HG02623 (cell line): Measurements from ENCODE around the gene PNMT.

Experiments
- ATAC-seq: cut with Tn5 transposase; IDR thresholded peaks from one replicate; pipeline ENCODE4 v1.9.1; 2021; ENCODE audit warnings: moderate library complexity; ENCODE audit not compliant: unreplicated experiment

Gene PNMT

GRCh38 chr17:39667262-39667944 is 850 bp upstream of the PNMT start:
- no peak for ATAC-seq

- no peak for ATAC-seq
Observed at GRCh38 chr17:39669897-39670735, 1.9 kb downstream of the PNMT start.

GRCh38 chr17:39670746-39671145 is 2.5 kb downstream of the PNMT start:
- ATAC-seq: no peak

GRCh38 chr17:39671651-39672521 is 3.6 kb downstream of the PNMT start:
- ATAC-seq: no peak

GRCh38 chr17:39672522-39673334 is 4.5 kb downstream of the PNMT start:
- no peak for ATAC-seq

- no peak for ATAC-seq
Observed at GRCh38 chr17:39673335-39674081, 5.3 kb downstream of the PNMT start.

- ATAC-seq: no peak
Observed at GRCh38 chr17:39674179-39674578, 5.9 kb downstream of the PNMT start.

- ATAC-seq: no peak
Observed at GRCh38 chr17:39674702-39675389, 6.6 kb downstream of the PNMT start.

- ATAC-seq: no peak
Observed at GRCh38 chr17:39675390-39676082, 7.3 kb downstream of the PNMT start.

GRCh38 chr17:39676198-39676819 is 8.1 kb downstream of the PNMT start:
- no peak for ATAC-seq

GRCh38 chr17:39677072-39677471 is 8.8 kb downstream of the PNMT start:
- ATAC-seq: no peak

GRCh38 chr17:39677542-39678339 is 9.5 kb downstream of the PNMT start:
- no peak for ATAC-seq

GRCh38 chr17:39678340-39679116 is 10.3 kb downstream of the PNMT start:
- ATAC-seq: no peak

- no peak for ATAC-seq
Observed at GRCh38 chr17:39679521-39680192, 11.4 kb downstream of the PNMT start.

GRCh38 chr17:39683295-39683939 is 15.2 kb downstream of the PNMT start:
- no peak for ATAC-seq
